ENCODE measurements around the gene ZMAT3.

DNA sequence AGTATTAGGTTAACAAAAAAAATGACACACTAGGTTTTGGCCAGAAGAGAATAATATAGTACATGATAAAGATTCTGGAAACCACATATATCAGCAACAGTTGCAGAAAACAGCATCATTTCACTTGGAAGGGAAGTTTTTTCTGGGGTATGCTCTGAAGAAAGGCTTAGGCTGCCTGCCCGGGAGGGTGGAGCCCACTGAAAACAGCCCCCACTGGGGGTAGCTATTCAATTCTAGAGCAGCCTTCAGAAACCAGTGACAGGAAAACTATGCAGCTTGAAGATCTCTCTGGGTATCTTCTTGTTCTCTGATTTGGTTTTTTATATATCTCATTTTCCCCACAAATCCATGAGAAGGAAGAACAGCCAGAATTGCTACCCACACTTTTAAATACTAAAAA, 43.2 kb downstream of the ZMAT3 start:
- TF ChIP-seq, protein P1, sequence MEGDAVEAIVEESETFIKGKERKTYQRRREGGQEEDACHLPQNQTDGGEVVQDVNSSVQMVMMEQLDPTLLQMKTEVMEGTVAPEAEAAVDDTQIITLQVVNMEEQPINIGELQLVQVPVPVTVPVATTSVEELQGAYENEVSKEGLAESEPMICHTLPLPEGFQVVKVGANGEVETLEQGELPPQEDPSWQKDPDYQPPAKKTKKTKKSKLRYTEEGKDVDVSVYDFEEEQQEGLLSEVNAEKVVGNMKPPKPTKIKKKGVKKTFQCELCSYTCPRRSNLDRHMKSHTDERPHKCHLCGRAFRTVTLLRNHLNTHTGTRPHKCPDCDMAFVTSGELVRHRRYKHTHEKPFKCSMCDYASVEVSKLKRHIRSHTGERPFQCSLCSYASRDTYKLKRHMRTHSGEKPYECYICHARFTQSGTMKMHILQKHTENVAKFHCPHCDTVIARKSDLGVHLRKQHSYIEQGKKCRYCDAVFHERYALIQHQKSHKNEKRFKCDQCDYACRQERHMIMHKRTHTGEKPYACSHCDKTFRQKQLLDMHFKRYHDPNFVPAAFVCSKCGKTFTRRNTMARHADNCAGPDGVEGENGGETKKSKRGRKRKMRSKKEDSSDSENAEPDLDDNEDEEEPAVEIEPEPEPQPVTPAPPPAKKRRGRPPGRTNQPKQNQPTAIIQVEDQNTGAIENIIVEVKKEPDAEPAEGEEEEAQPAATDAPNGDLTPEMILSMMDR (IDR thresholded peaks at IDR 0.05; ENCODE audit: insufficient read depth, low read length): no peak
- TF ChIP-seq, protein P2, sequence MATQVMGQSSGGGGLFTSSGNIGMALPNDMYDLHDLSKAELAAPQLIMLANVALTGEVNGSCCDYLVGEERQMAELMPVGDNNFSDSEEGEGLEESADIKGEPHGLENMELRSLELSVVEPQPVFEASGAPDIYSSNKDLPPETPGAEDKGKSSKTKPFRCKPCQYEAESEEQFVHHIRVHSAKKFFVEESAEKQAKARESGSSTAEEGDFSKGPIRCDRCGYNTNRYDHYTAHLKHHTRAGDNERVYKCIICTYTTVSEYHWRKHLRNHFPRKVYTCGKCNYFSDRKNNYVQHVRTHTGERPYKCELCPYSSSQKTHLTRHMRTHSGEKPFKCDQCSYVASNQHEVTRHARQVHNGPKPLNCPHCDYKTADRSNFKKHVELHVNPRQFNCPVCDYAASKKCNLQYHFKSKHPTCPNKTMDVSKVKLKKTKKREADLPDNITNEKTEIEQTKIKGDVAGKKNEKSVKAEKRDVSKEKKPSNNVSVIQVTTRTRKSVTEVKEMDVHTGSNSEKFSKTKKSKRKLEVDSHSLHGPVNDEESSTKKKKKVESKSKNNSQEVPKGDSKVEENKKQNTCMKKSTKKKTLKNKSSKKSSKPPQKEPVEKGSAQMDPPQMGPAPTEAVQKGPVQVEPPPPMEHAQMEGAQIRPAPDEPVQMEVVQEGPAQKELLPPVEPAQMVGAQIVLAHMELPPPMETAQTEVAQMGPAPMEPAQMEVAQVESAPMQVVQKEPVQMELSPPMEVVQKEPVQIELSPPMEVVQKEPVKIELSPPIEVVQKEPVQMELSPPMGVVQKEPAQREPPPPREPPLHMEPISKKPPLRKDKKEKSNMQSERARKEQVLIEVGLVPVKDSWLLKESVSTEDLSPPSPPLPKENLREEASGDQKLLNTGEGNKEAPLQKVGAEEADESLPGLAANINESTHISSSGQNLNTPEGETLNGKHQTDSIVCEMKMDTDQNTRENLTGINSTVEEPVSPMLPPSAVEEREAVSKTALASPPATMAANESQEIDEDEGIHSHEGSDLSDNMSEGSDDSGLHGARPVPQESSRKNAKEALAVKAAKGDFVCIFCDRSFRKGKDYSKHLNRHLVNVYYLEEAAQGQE (IDR thresholded peaks at IDR 0.05; ENCODE audit: insufficient replicate concordance, low read depth): no peak
- TF ChIP-seq POLR2AphosphoS5 (IDR thresholded peaks at IDR 0.05; ENCODE audit: low read depth): no peak
